H1 (cell line): ENCODE measurements around the gene C4B. TPM values are rescaled to one million over a fixed set of nuclear protein-coding genes. Genes with fewer than 3 reads are reported as not detected.
"Not testable (repeated sequence)": the region's sequence is repeated elsewhere in the genome, so short reads cannot be mapped to it uniquely, and the experiment has no call there.

Experiments
- CTCF ChIA-PET: fragments of 300-600 bp; sonication (Branson Sonifier 250); formaldehyde crosslinking; loops from one replicate; lab custom pipeline; 2021; ENCODE audit not compliant: partially characterized antibody; lab: Charles Lee
- POLR2A ChIA-PET: fragments of 300-600 bp; sonication (Branson Sonifier 250); formaldehyde crosslinking; loops from one replicate; lab custom pipeline; 2021; ENCODE audit warnings: inconsistent platforms; ENCODE audit not compliant: partially characterized antibody; lab: Charles Lee
- DNase-seq, 2 experiments: peaks; one replicate each; pipeline versions ENCODE4 v3.0.0 to v3.0.0-alpha.2; 2010 to 2022; ENCODE audit warnings: low spot score in 2 of 2, low read depth in 1 of 2, mixed read lengths in 1 of 2
- FAIRE-seq: peaks from 2 replicates; lab custom pipeline; 2011; peaks lifted over from hg19 to GRCh38; lab: Jason Lieb, UNC
- H2AFZ ChIP-seq: 2 replicates; pipeline ENCODE4 v1.8.1; 2012; ENCODE audit warnings: low read length, inconsistent platforms
- H2AK5ac ChIP-seq: 2 replicates; pipeline ENCODE4 v1.6.1; 2013; ENCODE audit warnings: low read depth, low read length
- H2BK120ac ChIP-seq: replicated peaks from 2 replicates; pipeline ENCODE3; 2013; ENCODE audit warnings: low read depth, low read length, inconsistent platforms
- H2BK12ac ChIP-seq: 2 replicates; pipeline ENCODE4 v1.6.1; 2013; ENCODE audit warnings: low read depth, low read length
- H2BK15ac ChIP-seq: 2 replicates; pipeline ENCODE4 v1.6.1; 2013; ENCODE audit warnings: low read length
- H2BK20ac ChIP-seq: 2 replicates; pipeline ENCODE4 v1.6.1; 2013; ENCODE audit warnings: low read length
- H2BK5ac ChIP-seq: 2 replicates; pipeline ENCODE4 v1.6.1; 2013; ENCODE audit warnings: low read depth, low read length
- H3K14ac ChIP-seq: 2 replicates; pipeline ENCODE4 v1.6.1; 2013; ENCODE audit warnings: inconsistent platforms; ENCODE audit not compliant: insufficient read length
- H3K18ac ChIP-seq: 2 replicates; pipeline ENCODE4 v1.6.1; 2013; ENCODE audit warnings: low read length; ENCODE audit errors: extremely low read depth
- H3K23ac ChIP-seq: 2 replicates; pipeline ENCODE4 v1.6.1; 2013; ENCODE audit warnings: inconsistent platforms; ENCODE audit not compliant: insufficient read length
- H3K23me2 ChIP-seq: 2 replicates; pipeline ENCODE4 v1.6.1; 2013; ENCODE audit warnings: low read depth, low read length
- H3K27ac ChIP-seq: 2 replicates; pipeline ENCODE4 v1.6.1; 2011; ENCODE audit warnings: low read depth, low read length, inconsistent platforms
- H3K27me3 ChIP-seq, 4 experiments: replicated peaks in 1 of 4; 1 replicate in 1 of 4; 2 replicates in 3 of 4; pipeline versions ENCODE4 v1.6.1 to v1.8.1; 2011 to 2013; ENCODE audit warnings: low read length in 3 of 4, mild to moderate bottlenecking in 3 of 4, inconsistent platforms in 2 of 4, mixed read lengths in 2 of 4, moderate library complexity in 1 of 4; ENCODE audit not compliant: control insufficient read depth in 3 of 4, insufficient read depth in 3 of 4; ENCODE audit errors: extremely low read depth in 1 of 4
- H3K36me3 ChIP-seq, 4 experiments: 2 replicates each; pipeline versions ENCODE4 v1.6.1 to v1.8.1; 2011 to 2013; ENCODE audit warnings: mild to moderate bottlenecking in 4 of 4, low read length in 3 of 4, moderate library complexity in 2 of 4, control low read depth in 1 of 4, inconsistent platforms in 1 of 4; ENCODE audit not compliant: insufficient read depth in 4 of 4, control insufficient read depth in 2 of 4
- H3K4ac ChIP-seq: replicated peaks from 2 replicates; pipeline ENCODE3; 2013; ENCODE audit warnings: low read length, low read depth, mixed read lengths, inconsistent platforms; ENCODE audit not compliant: insufficient read length
- H3K4me1 ChIP-seq, 4 experiments: replicated peaks in 1 of 4; 1 replicate in 1 of 4; 2 replicates in 3 of 4; pipeline versions ENCODE4 v1.6.1 to v1.8.1; 2011 to 2013; ENCODE audit warnings: low read length in 3 of 4, inconsistent platforms in 2 of 4, mixed read lengths in 1 of 4; ENCODE audit not compliant: insufficient read depth in 4 of 4, control insufficient read depth in 3 of 4
- H3K4me2 ChIP-seq, 2 experiments: 2 replicates each; pipeline versions ENCODE4 v1.6.1 to v1.8.1; 2011 to 2013; ENCODE audit warnings: low read depth in 2 of 2, low read length in 2 of 2, control low read depth in 1 of 2, inconsistent platforms in 1 of 2, mild to moderate bottlenecking in 1 of 2; ENCODE audit not compliant: insufficient read depth in 1 of 2
- H3K4me3 ChIP-seq, 4 experiments: fragments of 200-600, 300-600 bp in 1 of 4; sonication (generic), shearing (Covaris generic), sonication (Bioruptor Twin) in 1 of 4; 2 replicates each; pipeline versions ENCODE4 v1.5.1 to v1.8.1; 2011 to 2016; ENCODE audit warnings: low read length in 4 of 4, low read depth in 3 of 4, control low read depth in 2 of 4, inconsistent platforms in 2 of 4, mild to moderate bottlenecking in 2 of 4, mixed read lengths in 1 of 4, moderate library complexity in 1 of 4; ENCODE audit not compliant: insufficient read depth in 2 of 4; ENCODE audit errors: extremely low read depth in 1 of 4
- H3K56ac ChIP-seq: replicated peaks from 2 replicates; pipeline ENCODE3; 2013; ENCODE audit warnings: low read depth, mild to moderate bottlenecking, mixed read lengths, low read length, inconsistent platforms; ENCODE audit not compliant: insufficient read length
- H3K79me1 ChIP-seq: 2 replicates; pipeline ENCODE4 v1.6.1; 2013; ENCODE audit warnings: low read depth, low read length, control low read depth
- H3K79me2 ChIP-seq, 2 experiments: 2 replicates each; pipeline versions ENCODE4 v1.6.1 to v1.8.1; 2012 to 2013; ENCODE audit warnings: low read length in 2 of 2, mild to moderate bottlenecking in 2 of 2, inconsistent platforms in 1 of 2; ENCODE audit not compliant: insufficient read depth in 2 of 2, control insufficient read depth in 1 of 2
- H3K9ac ChIP-seq, 4 experiments: replicated peaks in 1 of 4; 1 replicate in 1 of 4; 2 replicates in 3 of 4; pipeline versions ENCODE4 v1.6.1 to v1.8.1; 2011 to 2013; ENCODE audit warnings: low read depth in 3 of 4, low read length in 3 of 4, control low read depth in 2 of 4, mild to moderate bottlenecking in 2 of 4, moderate library complexity in 2 of 4, inconsistent platforms in 1 of 4; ENCODE audit errors: extremely low read depth in 1 of 4
- H3K9me3 ChIP-seq, 2 experiments: 2 replicates each; pipeline versions ENCODE4 v1.6.1 to v1.8.1; 2012 to 2013; ENCODE audit warnings: mild to moderate bottlenecking in 2 of 2, moderate library complexity in 2 of 2, control low read depth in 1 of 2, inconsistent platforms in 1 of 2, low read depth in 1 of 2, low read length in 1 of 2, mixed read lengths in 1 of 2; ENCODE audit not compliant: insufficient read depth in 2 of 2
- H4K20me1 ChIP-seq, 2 experiments: replicated peaks in 1 of 2; 2 replicates each; pipeline versions ENCODE3 to v1.8.1; 2011 to 2013; ENCODE audit warnings: inconsistent platforms in 2 of 2, low read length in 2 of 2, mild to moderate bottlenecking in 1 of 2; ENCODE audit not compliant: insufficient read depth in 2 of 2, control insufficient read depth in 1 of 2
- H4K5ac ChIP-seq: 2 replicates; pipeline ENCODE4 v1.6.1; 2013; ENCODE audit warnings: low read length, low read depth, mixed read lengths, inconsistent platforms; ENCODE audit not compliant: insufficient read length
- H4K8ac ChIP-seq: 2 replicates; pipeline ENCODE4 v1.8.0; 2013; ENCODE audit warnings: mild to moderate bottlenecking, moderate library complexity, low read length, inconsistent platforms; ENCODE audit not compliant: insufficient read depth; ENCODE audit errors: extremely low read depth
- H4K91ac ChIP-seq: replicated peaks from 2 replicates; pipeline ENCODE3; 2013; ENCODE audit warnings: low read length, mixed read lengths, inconsistent platforms; ENCODE audit not compliant: insufficient read length
- WGBS, 2 experiments: shearing (Covaris generic) in 1 of 2; methylation state at CpG; one replicate each; pipeline versions ENCODE4 v1.1.6 to v1.1.7; 2013 to 2015; ENCODE audit warnings: low lambda C conversion rate in 2 of 2, mixed read lengths in 2 of 2, inconsistent platforms in 1 of 2, low coverage in 1 of 2, missing lambda C conversion rate in 1 of 2; ENCODE audit not compliant: insufficient replicate concordance in 2 of 2, insufficient coverage in 1 of 2, insufficient read length in 1 of 2; ENCODE audit errors: extremely low coverage in 1 of 2, missing lambda C conversion rate in 1 of 2; 5-methylcytosine and 5-hydroxymethylcytosine counted together
- polyA plus RNA-seq, 7 experiments: library from polyadenylated mRNA; depleted of rRNA in 3 of 7; stranded (reverse) in 5 of 7; unstranded in 2 of 7; fragments of >200 nt in 5 of 7; fragments of 200-250 nt in 2 of 7; gene quantifications; 1 replicate in 5 of 7; 2 replicates in 1 of 7; 4 replicates in 1 of 7; pipeline versions ENCODE4 v1.2.1 to v1.2.3, GENCODE V29; 2011 to 2013; ENCODE audit warnings: missing spikeins in 2 of 7, mixed read lengths in 2 of 7
- total RNA-seq: library from RNA; stranded (reverse); fragmentation: NEBNext Ultra II Directional; extraction: Animal tissue kit (Norgen Biotek cat#: 25700); gene quantifications from 2 replicates; pipeline ENCODE4 v1.2.1, GENCODE V29; 2021

The C4B gene
- total and polyA plus RNA-seq, 2 of the 8 experiments (the other 6 are each of a cell fraction or from before 2014, with no cell fraction given): 0.74 to 3.5 TPM

DNA sequence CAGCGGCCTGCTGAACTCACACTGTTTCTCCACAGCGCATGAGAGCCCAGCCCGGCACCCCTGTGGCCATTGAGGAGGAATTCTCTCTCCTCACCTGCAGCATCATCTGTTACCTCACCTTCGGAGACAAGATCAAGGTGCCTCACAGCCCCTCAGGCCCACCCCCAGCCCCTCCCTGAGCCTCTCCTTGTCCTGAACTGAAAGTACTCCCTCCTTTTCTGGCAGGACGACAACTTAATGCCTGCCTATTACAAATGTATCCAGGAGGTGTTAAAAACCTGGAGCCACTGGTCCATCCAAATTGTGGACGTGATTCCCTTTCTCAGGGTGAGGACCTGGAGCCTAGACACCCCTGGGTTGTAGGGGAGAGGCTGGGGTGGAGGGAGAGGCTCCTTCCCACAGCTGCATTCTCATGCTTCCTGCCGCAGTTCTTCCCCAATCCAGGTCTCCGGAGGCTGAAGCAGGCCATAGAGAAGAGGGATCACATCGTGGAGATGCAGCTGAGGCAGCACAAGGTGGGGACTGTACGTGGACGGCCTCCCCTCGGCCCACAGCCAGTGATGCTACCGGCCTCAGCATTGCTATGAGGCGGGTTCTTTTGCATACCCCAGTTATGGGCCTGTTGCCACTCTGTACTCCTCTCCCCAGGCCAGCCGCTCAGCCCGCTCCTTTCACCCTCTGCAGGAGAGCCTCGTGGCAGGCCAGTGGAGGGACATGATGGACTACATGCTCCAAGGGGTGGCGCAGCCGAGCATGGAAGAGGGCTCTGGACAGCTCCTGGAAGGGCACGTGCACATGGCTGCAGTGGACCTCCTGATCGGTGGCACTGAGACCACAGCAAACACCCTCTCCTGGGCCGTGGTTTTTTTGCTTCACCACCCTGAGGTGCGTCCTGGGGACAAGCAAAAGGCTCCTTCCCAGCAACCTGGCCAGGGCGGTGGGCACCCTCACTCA, 25.0 kb downstream of the C4B start:
- H3K36me3 ChIP-seq, POLR2A ChIA-PET: not testable (repeated sequence)

More for the DNA sequence above, 25.0 kb downstream of the C4B start:
- not testable (repeated sequence) for FAIRE-seq, H2BK15ac ChIP-seq, H3K23ac ChIP-seq, H4K8ac ChIP-seq, H4K5ac ChIP-seq, H3K27ac ChIP-seq, H2BK120ac ChIP-seq, H3K56ac ChIP-seq, H3K23me2 ChIP-seq, H3K4me3 ChIP-seq, DNase-seq, H3K4me1 ChIP-seq, H3K9ac ChIP-seq, H3K18ac ChIP-seq, H3K79me1 ChIP-seq, H2BK5ac ChIP-seq, H4K20me1 ChIP-seq, H3K27me3 ChIP-seq, H3K9me3 ChIP-seq, H2BK20ac ChIP-seq, H3K14ac ChIP-seq, H4K91ac ChIP-seq, H2AFZ ChIP-seq, H3K4ac ChIP-seq, H3K4me2 ChIP-seq, H2BK12ac ChIP-seq, H2AK5ac ChIP-seq, H3K79me2 ChIP-seq
- WGBS, 2 experiments: 86% methylated on average over 19 of the region's 24 CpGs; no CpG with 5 or more reads in 1 of the 2 experiments
- CTCF ChIA-PET: interaction anchor here (1.4 kb wide), 1 partner anchor 8 kb away, joined by 5 read pairs; no protein-coding TSS in a partner anchor
